HFFc6 (cell line): ENCODE data around the gene PRKCD. TPM values are rescaled to one million over a fixed set of nuclear protein-coding genes. Genes with fewer than 3 reads are reported as not detected.

ENCODE experiments used
- DNase-seq: peaks from one replicate; pipeline ENCODE4 v3.0.0-alpha.2; 2018
- H3K27ac Mint-ChIP-seq: 2 replicates; pipeline ENCODE4 v1.8.0; 2020; ENCODE audit warnings: mild to moderate bottlenecking, mixed read lengths
- H3K27me3 Mint-ChIP-seq: 2 replicates; pipeline ENCODE4 v1.8.0; 2021; ENCODE audit warnings: mild to moderate bottlenecking, moderate library complexity, mixed read lengths; ENCODE audit not compliant: insufficient read depth
- H3K36me3 Mint-ChIP-seq: 2 replicates; pipeline ENCODE4 v1.8.0; 2021; ENCODE audit warnings: low read depth, mixed read lengths
- H3K4me1 Mint-ChIP-seq: 2 replicates; pipeline ENCODE4 v1.8.0; 2020; ENCODE audit warnings: low read depth, mixed read lengths
- H3K4me3 Mint-ChIP-seq: 2 replicates; pipeline ENCODE4 v1.8.0; 2020; ENCODE audit warnings: mild to moderate bottlenecking, moderate library complexity, mixed read lengths
- H3K9me3 Mint-ChIP-seq: 2 replicates; pipeline ENCODE4 v1.8.0; 2020; ENCODE audit warnings: mild to moderate bottlenecking, mixed read lengths
- total RNA-seq, 6 experiments: library from RNA; stranded (reverse); fragmentation: NEBNext Ultra II Directional; extraction: Animal tissue kit (Norgen Biotek cat#: 25700); gene quantifications; 2 replicates in 1 of 6; 3 replicates in 5 of 6; pipeline ENCODE4 v1.2.3, GENCODE V29; 2021
- TF ChIP-seq, protein P1 (sequence below): fragments of 200-600 bp; sonication (generic); IDR thresholded peaks from 2 replicates; pipeline ENCODE4 v1.5.0; 2021; ENCODE audit warnings: antibody characterized with exemption, mild to moderate bottlenecking

The PRKCD gene
- total RNA-seq, 6 experiments from 2014 or later: 15.5 to 21.9 (median 20.0) TPM

DNA sequence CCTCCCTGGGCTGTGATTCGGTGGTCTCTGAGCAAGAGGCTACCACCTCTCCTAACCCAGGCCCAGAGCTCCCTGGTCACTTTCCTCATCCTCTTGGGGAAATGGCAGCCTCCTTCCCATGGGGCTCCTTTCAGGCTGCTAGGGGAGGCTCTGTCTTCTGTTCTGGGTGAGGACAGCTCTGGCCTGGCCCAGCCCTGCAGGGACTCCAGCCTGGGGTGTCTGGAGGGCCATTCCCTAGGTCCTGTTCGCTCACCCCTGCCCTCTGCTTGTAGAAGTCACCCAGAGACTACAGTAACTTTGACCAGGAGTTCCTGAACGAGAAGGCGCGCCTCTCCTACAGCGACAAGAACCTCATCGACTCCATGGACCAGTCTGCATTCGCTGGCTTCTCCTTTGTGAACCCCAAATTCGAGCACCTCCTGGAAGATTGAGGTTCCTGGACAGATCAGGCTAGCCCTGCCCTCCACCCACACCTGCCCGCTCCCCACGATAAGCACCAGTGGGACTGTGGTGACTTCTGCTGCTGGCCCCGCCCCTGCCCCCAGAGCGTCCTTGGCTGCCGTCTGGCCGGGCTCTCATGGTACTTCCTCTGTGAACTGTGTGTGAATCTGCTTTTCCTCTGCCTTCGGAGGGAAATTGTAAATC lies 30.9 kb downstream of the PRKCD start:
- TF ChIP-seq, protein P1, sequence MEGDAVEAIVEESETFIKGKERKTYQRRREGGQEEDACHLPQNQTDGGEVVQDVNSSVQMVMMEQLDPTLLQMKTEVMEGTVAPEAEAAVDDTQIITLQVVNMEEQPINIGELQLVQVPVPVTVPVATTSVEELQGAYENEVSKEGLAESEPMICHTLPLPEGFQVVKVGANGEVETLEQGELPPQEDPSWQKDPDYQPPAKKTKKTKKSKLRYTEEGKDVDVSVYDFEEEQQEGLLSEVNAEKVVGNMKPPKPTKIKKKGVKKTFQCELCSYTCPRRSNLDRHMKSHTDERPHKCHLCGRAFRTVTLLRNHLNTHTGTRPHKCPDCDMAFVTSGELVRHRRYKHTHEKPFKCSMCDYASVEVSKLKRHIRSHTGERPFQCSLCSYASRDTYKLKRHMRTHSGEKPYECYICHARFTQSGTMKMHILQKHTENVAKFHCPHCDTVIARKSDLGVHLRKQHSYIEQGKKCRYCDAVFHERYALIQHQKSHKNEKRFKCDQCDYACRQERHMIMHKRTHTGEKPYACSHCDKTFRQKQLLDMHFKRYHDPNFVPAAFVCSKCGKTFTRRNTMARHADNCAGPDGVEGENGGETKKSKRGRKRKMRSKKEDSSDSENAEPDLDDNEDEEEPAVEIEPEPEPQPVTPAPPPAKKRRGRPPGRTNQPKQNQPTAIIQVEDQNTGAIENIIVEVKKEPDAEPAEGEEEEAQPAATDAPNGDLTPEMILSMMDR: no peak
- H3K27me3 Mint-ChIP-seq: peaks cover 1% of the 10 kb centered on the region
- H3K9me3 Mint-ChIP-seq: no peaks in the 10 kb centered on the region
- H3K27ac Mint-ChIP-seq: no peak overlapping the region
- H3K4me1 Mint-ChIP-seq: peaks cover 27% of the 10 kb centered on the region
- peaks cover 4% of the 10 kb centered on the region; the same call in 1 of the 2 replicates for H3K36me3 Mint-ChIP-seq
- no peak overlapping the region for H3K4me3 Mint-ChIP-seq
- no peak for DNase-seq

DNA sequence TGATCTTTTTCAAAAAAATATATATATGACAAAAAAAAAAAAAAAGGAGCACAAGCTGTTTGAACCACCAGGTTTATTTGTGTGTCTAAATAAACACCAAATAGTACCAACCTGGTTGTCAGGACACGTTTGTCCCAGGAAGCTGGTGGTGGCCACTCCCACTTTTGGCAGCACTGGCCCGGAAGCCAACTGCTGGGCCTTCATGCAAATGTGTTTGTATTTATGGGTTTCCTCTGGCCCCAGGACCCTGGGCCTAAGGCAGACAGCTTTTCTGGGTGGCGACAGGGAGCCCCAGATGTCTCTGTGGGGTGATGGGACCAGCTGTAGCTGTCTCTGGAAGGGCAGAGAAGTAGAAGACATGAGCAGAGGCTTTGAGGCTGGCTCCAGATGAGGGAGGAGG lies 31.6 kb downstream of the PRKCD start:
- no peak overlapping the region for H3K4me3 Mint-ChIP-seq
- peaks cover 1% of the 10 kb centered on the region for H3K27me3 Mint-ChIP-seq
- H3K9me3 Mint-ChIP-seq: no peaks in the 10 kb centered on the region

DNA sequence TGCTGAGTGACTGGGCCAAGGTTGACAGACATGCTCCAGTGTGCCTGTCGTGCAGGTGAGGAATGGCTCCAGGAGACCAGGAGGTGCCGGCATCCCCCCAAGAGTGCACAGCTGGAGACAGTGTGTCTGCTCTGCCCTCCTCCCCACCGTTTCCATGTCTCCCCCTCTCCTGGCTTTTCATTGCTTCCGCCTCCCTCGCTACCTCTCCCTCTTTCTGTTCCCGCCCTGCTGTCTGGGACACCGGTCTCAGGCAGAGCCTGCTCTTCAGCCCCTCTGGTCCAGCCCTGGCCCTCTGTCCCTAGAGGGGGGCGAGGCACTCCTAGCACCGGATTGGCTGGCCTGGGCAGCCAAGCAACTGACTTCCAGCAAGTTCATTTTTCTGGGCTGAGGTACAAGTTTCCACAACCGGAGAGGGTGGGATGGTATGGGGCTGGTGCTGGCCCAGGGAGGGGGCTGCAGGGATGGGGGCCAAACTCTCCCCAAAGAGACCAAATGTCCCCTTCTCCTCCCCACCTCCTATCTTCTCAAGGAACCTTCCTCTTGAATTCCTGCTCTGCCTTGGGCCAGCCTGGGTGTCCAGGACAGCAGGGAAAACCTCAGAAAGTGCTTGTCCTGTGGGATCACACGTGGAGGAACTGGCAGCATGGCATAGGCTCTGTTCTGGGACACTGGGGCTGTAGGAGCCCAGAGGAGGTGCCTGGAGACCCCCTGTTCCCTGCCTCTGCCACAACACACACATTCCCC lies 32.6 kb downstream of the PRKCD start:
- Mint-ChIP-seq H3K4me3 (no peak overlapping the region), H3K27ac (peak overlapping the region; percentile 42; the same call in 1 of the 2 replicates), H3K9me3 (no peaks in the 10 kb centered on the region), H3K36me3 (peaks cover 4% of the 10 kb centered on the region; the same call in 1 of the 2 replicates), H3K4me1 (peaks cover 19% of the 10 kb centered on the region; the same call in 1 of the 2 replicates), H3K27me3 (peaks cover 1% of the 10 kb centered on the region)
- no peak for DNase-seq
- TF ChIP-seq, protein P1: no peak

More for the DNA sequence above, 31.6 kb downstream of the PRKCD start:
- H3K36me3 Mint-ChIP-seq: peaks cover 4% of the 10 kb centered on the region; the same call in 1 of the 2 replicates
- TF ChIP-seq, protein P1: no peak
- no peak for DNase-seq
- H3K4me1 Mint-ChIP-seq: peaks cover 21% of the 10 kb centered on the region
- no peak overlapping the region for H3K27ac Mint-ChIP-seq

DNA sequence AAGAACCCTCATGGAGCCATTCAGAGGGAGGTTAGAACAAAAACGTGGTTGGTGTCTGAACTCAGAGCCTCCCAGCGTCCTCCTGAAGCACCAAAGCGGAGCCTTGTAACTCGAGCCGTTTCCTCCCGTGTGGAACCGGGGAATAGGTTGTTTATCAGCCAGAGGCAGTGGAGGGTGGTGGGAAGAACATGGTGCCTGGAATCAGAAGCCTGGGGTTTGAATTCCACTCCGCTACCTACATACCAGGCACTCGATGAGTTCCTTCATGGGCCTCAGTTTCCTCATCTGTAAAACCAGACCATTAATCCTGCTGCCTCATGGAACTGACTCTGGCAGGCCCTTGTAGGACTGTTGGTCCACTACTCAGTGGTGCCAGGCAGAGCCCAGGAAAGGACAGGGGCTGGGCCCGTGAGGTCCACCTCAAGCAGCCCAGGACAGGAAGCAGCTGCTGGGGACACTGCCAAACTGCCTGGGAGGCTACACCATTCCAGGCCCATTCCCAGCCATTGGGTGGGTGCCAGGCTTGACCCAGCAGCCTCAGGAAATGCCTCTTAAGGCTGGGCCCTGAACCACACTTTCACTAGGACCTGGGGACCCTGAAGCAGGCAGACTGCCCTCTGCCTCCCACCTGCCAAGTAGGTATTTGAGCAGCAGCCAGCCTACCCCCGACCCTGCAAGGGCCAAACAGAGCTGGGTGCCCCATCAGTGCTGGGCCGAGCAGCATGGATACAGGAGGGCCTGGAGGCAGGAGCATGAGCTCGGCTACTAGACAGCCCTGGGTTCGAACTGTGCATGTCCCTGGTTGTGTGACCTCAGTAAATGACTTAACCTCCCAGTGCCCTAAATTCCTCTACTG lies 33.4 kb downstream of the PRKCD start:
- TF ChIP-seq, protein P1: no peak
- Mint-ChIP-seq H3K36me3 (peaks cover 4% of the 10 kb centered on the region; the same call in 1 of the 2 replicates), H3K4me3 (no peak overlapping the region), H3K27me3 (peaks cover 1% of the 10 kb centered on the region), H3K27ac (peak overlapping the region; percentile 42; the same call in 1 of the 2 replicates), H3K9me3 (no peaks in the 10 kb centered on the region), H3K4me1 (peaks cover 19% of the 10 kb centered on the region; the same call in 1 of the 2 replicates)
- no peak for DNase-seq

DNA sequence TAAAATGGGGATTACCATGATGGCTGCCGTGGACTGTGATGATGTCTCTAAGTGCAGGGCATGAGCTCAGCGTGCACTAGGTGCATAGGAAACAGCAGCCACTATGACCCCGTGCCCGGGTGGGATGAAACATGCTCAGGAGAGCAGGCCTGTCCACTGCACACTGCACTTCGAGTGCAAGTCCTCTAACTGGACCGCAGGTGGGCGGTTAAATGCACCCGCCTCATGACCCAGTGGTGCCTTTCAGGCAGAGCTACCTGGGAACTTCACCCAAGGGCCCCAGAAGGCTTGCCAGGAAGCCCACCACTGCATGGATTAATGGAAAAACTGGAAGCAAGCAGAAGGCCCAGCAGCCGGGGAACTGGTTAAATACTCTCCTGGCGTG lies 34.0 kb downstream of the PRKCD start:
- Mint-ChIP-seq H3K27me3 (peaks cover 1% of the 10 kb centered on the region), H3K9me3 (no peaks in the 10 kb centered on the region), H3K4me1 (peaks cover 19% of the 10 kb centered on the region; the same call in 1 of the 2 replicates), H3K27ac (0 out of 2 replicates have a peak overlapping the region, but pooled peaks have one; percentile 36), H3K36me3 (peaks cover 2% of the 10 kb centered on the region; the same call in 1 of the 2 replicates), H3K4me3 (0 out of 2 replicates have a peak overlapping the region, but pooled peaks have one; percentile 13)
- TF ChIP-seq, protein P1: no peak
- no peak for DNase-seq
